ENCODE data around the gene FCRL2.

The FCRL2 gene

GRCh38 chr1:157781048-157781447, 4.1 kb upstream of the FCRL2 start:
- no peaks in the 10 kb centered on the region for H3K79me2 ChIP-seq (ENCODE audit: low read length)
- H3K36me3 ChIP-seq (replicated peaks; ENCODE audit: low read depth, low read length): no peaks in the 10 kb centered on the region
- TF ChIP-seq CTCF (IDR thresholded peaks at IDR 0.05; ENCODE audit: low read depth, low read length) (no peak), EZH2phosphoT487 (IDR thresholded peaks at IDR 0.05; ENCODE audit: low read depth) (no peak)
- no peak overlapping the region for H2AFZ ChIP-seq (ENCODE audit: low read depth, low read length)
- H3K27me3 ChIP-seq (ENCODE audit: low read depth, low read length): peaks cover 14% of the 10 kb centered on the region
- H3K9me3 ChIP-seq (ENCODE audit: insufficient read depth, low read length): no peaks in the 10 kb centered on the region
- peaks cover 92% of the 10 kb centered on the region for H3K4me1 ChIP-seq (ENCODE audit: low read length)
- H3K27ac ChIP-seq (ENCODE audit: low read length): peak overlapping the region; percentile 3; the same call in 1 of the 2 replicates
- peak overlapping the region; percentile 32 for H3K4me2 ChIP-seq (ENCODE audit: low read length)
- no peak overlapping the region for H3K9ac ChIP-seq (ENCODE audit: low read length)
- no peaks in the 10 kb centered on the region for H4K20me1 ChIP-seq (ENCODE audit: insufficient read depth, low read length)
- no peak overlapping the region for H3K4me3 ChIP-seq (ENCODE audit: low read length)

GRCh38 chr1:157775101-157775870, 1.6 kb downstream of the FCRL2 start:
- no peaks in the 10 kb centered on the region for H4K20me1 ChIP-seq (ENCODE audit: insufficient read depth, low read length)
- no peak overlapping the region for H3K9ac ChIP-seq (ENCODE audit: low read length)
- no peaks in the 10 kb centered on the region for H3K9me3 ChIP-seq (ENCODE audit: insufficient read depth, low read length)
- H3K4me3 ChIP-seq (ENCODE audit: low read length): no peak overlapping the region
- no peaks in the 10 kb centered on the region for H3K79me2 ChIP-seq (ENCODE audit: low read length)
- no peak overlapping the region for H2AFZ ChIP-seq (ENCODE audit: low read depth, low read length)
- H3K27ac ChIP-seq (ENCODE audit: low read length): no peak overlapping the region
- TF ChIP-seq CTCF (IDR thresholded peaks at IDR 0.05; ENCODE audit: low read depth, low read length) (no peak), EZH2phosphoT487 (IDR thresholded peaks at IDR 0.05; ENCODE audit: low read depth) (no peak)
- H3K27me3 ChIP-seq (ENCODE audit: low read depth, low read length): peaks cover 47% of the 10 kb centered on the region
- no peaks in the 10 kb centered on the region for H3K36me3 ChIP-seq (replicated peaks; ENCODE audit: low read depth, low read length)
- peaks cover 89% of the 10 kb centered on the region for H3K4me1 ChIP-seq (ENCODE audit: low read length)
- H3K4me2 ChIP-seq (ENCODE audit: low read length): no peak overlapping the region

- Histone ChIP-seq H3K79me2 (ENCODE audit: low read length) (no peaks in the 10 kb centered on the region), H3K27ac (ENCODE audit: low read length) (peak overlapping the region; percentile 43)
Observed at GRCh38 chr1:157774412-157774811, 2.5 kb downstream of the FCRL2 start.

More at GRCh38 chr1:157774412-157774811, 2.5 kb downstream of the FCRL2 start:
- Histone ChIP-seq H3K9me3 (ENCODE audit: insufficient read depth, low read length) (no peaks in the 10 kb centered on the region), H3K36me3 (replicated peaks; ENCODE audit: low read depth, low read length) (no peaks in the 10 kb centered on the region), H3K4me3 (ENCODE audit: low read length) (peak overlapping the region; percentile 68), H3K9ac (ENCODE audit: low read length) (no peak overlapping the region), H2AFZ (ENCODE audit: low read depth, low read length) (0 out of 2 replicates have a peak overlapping the region, but pooled peaks have one; percentile 7), H3K4me1 (ENCODE audit: low read length) (peaks cover 80% of the 10 kb centered on the region), H3K4me2 (ENCODE audit: low read length) (peak overlapping the region; percentile 77), H3K27me3 (ENCODE audit: low read depth, low read length) (peaks cover 52% of the 10 kb centered on the region), H4K20me1 (ENCODE audit: insufficient read depth, low read length) (no peaks in the 10 kb centered on the region)
- TF ChIP-seq CTCF (IDR thresholded peaks at IDR 0.05; ENCODE audit: low read depth, low read length) (no peak), EZH2phosphoT487 (IDR thresholded peaks at IDR 0.05; ENCODE audit: low read depth) (no peak)
